ENCODE data around the gene MAN1C1. TPM values are rescaled to one million over a fixed set of nuclear protein-coding genes. Genes with fewer than 3 reads are reported as not detected.

Gene MAN1C1
- total RNA-seq, 2 donors from 2014 or later, result 4.4 to 10.9 TPM

- Histone ChIP-seq H3K9me3 (no peaks in the 10 kb centered on the region), H3K27ac (peak overlapping the region in 1 of 4 donors; percentile 5), H3K36me3 (replicated peaks in 1 of 2; ENCODE audit: insufficient read depth in 1 of 2, low read depth in 2 of 2) (peaks cover 0 to 5% of the 10 kb centered on the region in 2 donors), H3K4me3 (no peak overlapping the region), H3K27me3 (no peaks in the 10 kb centered on the region), H3K4me1 (peaks cover 42% of the 10 kb centered on the region)
- TF ChIP-seq POLR2A (IDR thresholded peaks at IDR 0.05) (no peak), CTCF (IDR thresholded peaks at IDR 0.05) (no peak)
- 89 to 94% methylated on average over 3 to 7 of the region's 7 CpGs for WGBS, 2 donors
- ATAC-seq (no peak), DNase-seq (no peak)
- intact Hi-C loops (cut with DNase I), result loop anchor here (5.0 kb wide), 2 partner anchors 198 to 308 kb away; no protein-coding TSS in a partner anchor
These were observed 193.3 kb downstream of the MAN1C1 start for GRCh38 chr1:25809929-25810328.

GRCh38 chr1:25810341-25811299 lies 194.0 kb downstream of the MAN1C1 start:
- ATAC-seq (peak; percentile 47), DNase-seq (peak; percentile 71 to 83 (median 78))
- peaks cover 35% of the 10 kb centered on the region for H3K4me1 ChIP-seq
- peak overlapping the region in 1 of 4 donors; percentile 5 for H3K27ac ChIP-seq
- TF ChIP-seq POLR2A (IDR thresholded peaks at IDR 0.05) (no peak), CTCF (IDR thresholded peaks at IDR 0.05) (peak; percentile 84 to 97 (median 88))
- no peak overlapping the region for H3K4me3 ChIP-seq
- intact Hi-C loops (cut with DNase I), result no loop called here
- H3K36me3 ChIP-seq (replicated peaks in 1 of 2; ENCODE audit: insufficient read depth in 1 of 2, low read depth in 2 of 2), result peaks cover 0 to 8% of the 10 kb centered on the region in 2 donors
- 35 to 70% methylated on average over 7 to 21 of the region's 21 CpGs for WGBS, 2 donors
- H3K9me3 ChIP-seq, result no peaks in the 10 kb centered on the region
- H3K27me3 ChIP-seq, result no peaks in the 10 kb centered on the region

GRCh38 chr1:25811384-25812082 lies 194.9 kb downstream of the MAN1C1 start:
- ATAC-seq, result no peak

GRCh38 chr1:25813071-25813733 lies 196.6 kb downstream of the MAN1C1 start:
- DNase-seq (no peak), ATAC-seq (no peak)
- peaks cover 0 to 8% of the 10 kb centered on the region in 2 donors for H3K36me3 ChIP-seq (replicated peaks in 1 of 2; ENCODE audit: insufficient read depth in 1 of 2, low read depth in 2 of 2)
- H3K4me1 ChIP-seq, result peaks cover 18% of the 10 kb centered on the region
- no peak overlapping the region for H3K4me3 ChIP-seq
- H3K27ac ChIP-seq, result no peak overlapping the region
- no peaks in the 10 kb centered on the region for H3K27me3 ChIP-seq
- TF ChIP-seq POLR2A (IDR thresholded peaks at IDR 0.05), result no peak
- TF ChIP-seq CTCF (IDR thresholded peaks at IDR 0.05), result no peak
- 74 to 77% methylated on average over 10 to 11 of the region's 11 CpGs for WGBS, 2 donors
- intact Hi-C loops (cut with DNase I), result no loop called here
- H3K9me3 ChIP-seq, result no peaks in the 10 kb centered on the region

More at GRCh38 chr1:25811384-25812082, 194.9 kb downstream of the MAN1C1 start:
- 81 to 84% methylated on average over 5 to 13 of the region's 13 CpGs for WGBS, 2 donors
- DNase-seq, result no peak
- no peaks in the 10 kb centered on the region for H3K27me3 ChIP-seq
- peaks cover 26% of the 10 kb centered on the region for H3K4me1 ChIP-seq
- H3K9me3 ChIP-seq, result no peaks in the 10 kb centered on the region
- TF ChIP-seq CTCF (IDR thresholded peaks at IDR 0.05), result no peak
- TF ChIP-seq POLR2A (IDR thresholded peaks at IDR 0.05), result no peak
- intact Hi-C loops (cut with DNase I), result no loop called here
- H3K36me3 ChIP-seq (replicated peaks in 1 of 2; ENCODE audit: insufficient read depth in 1 of 2, low read depth in 2 of 2), result peaks cover 0 to 8% of the 10 kb centered on the region in 2 donors
- no peak overlapping the region for H3K4me3 ChIP-seq
- no peak overlapping the region for H3K27ac ChIP-seq

Data from body of pancreas (tissue), 4 donors.